GM19468 (cell line): ENCODE measurements around the gene PTPRN2.

Source experiments
- ATAC-seq: cut with Tn5 transposase; IDR thresholded peaks from one replicate; pipeline ENCODE4 v1.9.1; 2021; ENCODE audit warnings: mild to moderate bottlenecking, moderate library complexity, moderate number of reproducible peaks; ENCODE audit not compliant: unreplicated experiment; ENCODE audit errors: extremely low read depth

Gene PTPRN2

GRCh38 chr7:157889480-157889879, 698.1 kb downstream of the PTPRN2 start:
- ATAC-seq, result no peak

GRCh38 chr7:157888579-157888978, 699.0 kb downstream of the PTPRN2 start:
- ATAC-seq, result no peak

GRCh38 chr7:157887400-157887799, 700.2 kb downstream of the PTPRN2 start:
- ATAC-seq, result no peak

GRCh38 chr7:157886711-157887110, 700.9 kb downstream of the PTPRN2 start:
- ATAC-seq, result no peak

- ATAC-seq, result no peak
These were observed 701.4 kb downstream of the PTPRN2 start for GRCh38 chr7:157886266-157886665.

- ATAC-seq, result no peak
These were observed 702.5 kb downstream of the PTPRN2 start for GRCh38 chr7:157885140-157885539.

GRCh38 chr7:157884461-157885062, 703.1 kb downstream of the PTPRN2 start:
- ATAC-seq, result no peak

- no peak for ATAC-seq
These were observed 706.4 kb downstream of the PTPRN2 start for GRCh38 chr7:157881048-157881771.

- no peak for ATAC-seq
These were observed 708.2 kb downstream of the PTPRN2 start for GRCh38 chr7:157879391-157879790.

- no peak for ATAC-seq
These were observed 710.1 kb downstream of the PTPRN2 start for GRCh38 chr7:157877298-157878090.

GRCh38 chr7:157876469-157877285, 710.9 kb downstream of the PTPRN2 start:
- no peak for ATAC-seq

- no peak for ATAC-seq
These were observed 712.1 kb downstream of the PTPRN2 start for GRCh38 chr7:157875230-157876179.

GRCh38 chr7:157874870-157875229, 712.8 kb downstream of the PTPRN2 start:
- no peak for ATAC-seq

GRCh38 chr7:157874208-157874816, 713.3 kb downstream of the PTPRN2 start:
- ATAC-seq, result no peak

- no peak for ATAC-seq
These were observed 714.0 kb downstream of the PTPRN2 start for GRCh38 chr7:157873664-157874063.

- no peak for ATAC-seq
These were observed 714.4 kb downstream of the PTPRN2 start for GRCh38 chr7:157873181-157873580.

GRCh38 chr7:157872447-157872846, 715.2 kb downstream of the PTPRN2 start:
- no peak for ATAC-seq

GRCh38 chr7:157871681-157872080, 715.9 kb downstream of the PTPRN2 start:
- ATAC-seq, result no peak
